GM12878 (cell line): Measurements from ENCODE around the gene LYPLA2. TPM values are rescaled to one million over a fixed set of nuclear protein-coding genes. Genes with fewer than 3 reads are reported as not detected.
A peak's percentile ranks its signal among the peaks of the same experiment; 100 is the strongest.

Source experiments
- BCL11A ChIP-seq: IDR thresholded peaks from 2 replicates; pipeline ENCODE4 v1.6.1; 2011; ENCODE audit warnings: low read depth, low read length
- CREB1 ChIP-seq: IDR thresholded peaks from 2 replicates; pipeline ENCODE4 v1.6.1; 2012; ENCODE audit warnings: low read depth, mild to moderate bottlenecking, inconsistent platforms
- CREM ChIP-seq: IDR thresholded peaks from 2 replicates; pipeline ENCODE4 v1.6.1; 2014; ENCODE audit warnings: antibody characterized with exemption, low read depth
- EZH2 ChIP-seq: IDR thresholded peaks from 2 replicates; pipeline ENCODE4 v1.6.1; 2012; ENCODE audit warnings: low read depth, mild to moderate bottlenecking, control low read depth, inconsistent platforms, low read length, borderline replicate concordance; ENCODE audit not compliant: control insufficient read depth
- FOXM1 ChIP-seq: IDR thresholded peaks from 2 replicates; pipeline ENCODE4 v1.6.1; 2012; ENCODE audit warnings: low read depth, mild to moderate bottlenecking, inconsistent platforms, low read length, moderate library complexity
- IKZF2 ChIP-seq, 2 experiments: fragments of 450-650 bp; IDR thresholded peaks; 2 replicates each; pipeline ENCODE4 v1.6.1; 2017; ENCODE audit warnings: mild to moderate bottlenecking in 2 of 2, moderate library complexity in 2 of 2
- MYB ChIP-seq: fragments of 150-350 bp; IDR thresholded peaks from 2 replicates; pipeline ENCODE4 v1.6.1; 2014; ENCODE audit warnings: mild to moderate bottlenecking, low read depth, low read length, borderline replicate concordance
- NBN ChIP-seq: fragments of 450-650 bp; IDR thresholded peaks from 2 replicates; pipeline ENCODE4 v1.6.1; 2016
- NFYA ChIP-seq: IDR thresholded peaks from 2 replicates; pipeline ENCODE4 v1.6.1; 2011; ENCODE audit warnings: low read depth, mild to moderate bottlenecking, low read length, improper control_type of control experiment, borderline replicate concordance
- NR2C2 ChIP-seq: IDR thresholded peaks from 2 replicates; pipeline ENCODE4 v1.6.1; 2011; ENCODE audit warnings: borderline replicate concordance, low read depth; ENCODE audit not compliant: control insufficient read depth, insufficient read length
- NRF1 ChIP-seq: conservative IDR thresholded peaks from 2 replicates; pipeline ENCODE4 v1.6.1; 2011; ENCODE audit warnings: mild to moderate bottlenecking, low read depth, low read length, improper control_type of control experiment
- SKIL ChIP-seq: fragments of 450-650 bp; IDR thresholded peaks from 2 replicates; pipeline ENCODE4 v1.6.1; 2017; ENCODE audit warnings: mild to moderate bottlenecking, low read depth, inconsistent platforms; ENCODE audit not compliant: poor library complexity, severe bottlenecking
- SP1 ChIP-seq: IDR thresholded peaks from one replicate; pipeline ENCODE4 v1.6.1; 2011; ENCODE audit warnings: low read depth, low read length
- SUPT20H ChIP-seq: IDR thresholded peaks from 2 replicates; pipeline ENCODE4 v1.6.1; 2011; ENCODE audit warnings: low read depth, mild to moderate bottlenecking, low read length, moderate library complexity, borderline replicate concordance; ENCODE audit not compliant: control insufficient read depth
- TAF1 ChIP-seq: IDR thresholded peaks from 2 replicates; pipeline ENCODE4 v1.6.1; 2011; ENCODE audit warnings: mild to moderate bottlenecking, low read depth, low read length, borderline replicate concordance
- TCF7 ChIP-seq: IDR thresholded peaks from 2 replicates; pipeline ENCODE4 v1.6.1; 2014; ENCODE audit warnings: antibody characterized with exemption, borderline replicate concordance
- ZNF217 ChIP-seq: fragments of 450-650 bp; IDR thresholded peaks from 2 replicates; pipeline ENCODE4 v1.6.1; 2017; ENCODE audit warnings: antibody characterized with exemption, mild to moderate bottlenecking
- ZNF24 ChIP-seq: fragments of 450-650 bp; IDR thresholded peaks from 2 replicates; pipeline ENCODE4 v1.6.1; 2017; ENCODE audit warnings: antibody characterized with exemption, mild to moderate bottlenecking
- ZZZ3 ChIP-seq: IDR thresholded peaks from 2 replicates; pipeline ENCODE4 v1.6.1; 2011; ENCODE audit warnings: low read depth; ENCODE audit not compliant: control insufficient read depth, insufficient read length
- polyA plus RNA-seq, 11 experiments: library from polyadenylated mRNA; depleted of rRNA in 4 of 11; unstranded in 6 of 11; stranded (reverse) in 5 of 11; fragments of >200 nt; fragmentation: Nextera tagmentation in 4 of 11; fragmentation: Illumina TruSeq in 1 of 11; extraction: Ambion mirVana in 4 of 11; extraction: Trizol in 1 of 11; gene quantifications; 1 replicate in 1 of 11; 2 replicates in 10 of 11; pipeline versions ENCODE4 v1.2.1 to v1.2.3, GENCODE V29; 2011 to 2016; ENCODE audit warnings: inconsistent platforms in 2 of 11, missing spikeins in 2 of 11, low read depth in 1 of 11
- total RNA-seq, 4 experiments: library from RNA; depleted of rRNA in 3 of 4; stranded (reverse); fragments of >200 nt in 3 of 4; fragmentation: Illumina TruSeq in 1 of 4; extraction: Trizol in 1 of 4; gene quantifications; 2 replicates each; pipeline versions ENCODE4 v1.2.1 to v1.2.3, GENCODE V29; 2013 to 2021
- TF ChIP-seq, protein P1 (sequence below): fragments of 450-650 bp; conservative IDR thresholded peaks from 2 replicates; pipeline ENCODE4 v1.6.1; 2017; ENCODE audit warnings: mild to moderate bottlenecking, moderate library complexity
- TF ChIP-seq, protein P2 (sequence below): fragments of 450-650 bp; IDR thresholded peaks from 2 replicates; pipeline ENCODE4 v1.6.1; 2017; ENCODE audit warnings: borderline replicate concordance
- TF ChIP-seq, protein P3 (sequence below): IDR thresholded peaks from 2 replicates; pipeline ENCODE4 v1.6.1; 2012; ENCODE audit warnings: mild to moderate bottlenecking, low read depth, low read length

The LYPLA2 gene
- total and polyA plus RNA-seq, 10 of the 15 experiments (the other 5 are each of a cell fraction or from before 2014, with no cell fraction given): 2.7 to 129 (median 62.3) TPM

GRCh38 chr1:23825762-23826522 is 35.0 kb downstream of the LYPLA2 start (continued):
- TF ChIP-seq MYB: no peak
- no peak for TF ChIP-seq SP1
- no peak for TF ChIP-seq ZNF217
- no peak for TF ChIP-seq NR2C2
- TF ChIP-seq ZNF24: no peak
- no peak; the same call in 1 of the 2 replicates for TF ChIP-seq CREB1
- no peak for TF ChIP-seq CREM
- TF ChIP-seq, protein P1, sequence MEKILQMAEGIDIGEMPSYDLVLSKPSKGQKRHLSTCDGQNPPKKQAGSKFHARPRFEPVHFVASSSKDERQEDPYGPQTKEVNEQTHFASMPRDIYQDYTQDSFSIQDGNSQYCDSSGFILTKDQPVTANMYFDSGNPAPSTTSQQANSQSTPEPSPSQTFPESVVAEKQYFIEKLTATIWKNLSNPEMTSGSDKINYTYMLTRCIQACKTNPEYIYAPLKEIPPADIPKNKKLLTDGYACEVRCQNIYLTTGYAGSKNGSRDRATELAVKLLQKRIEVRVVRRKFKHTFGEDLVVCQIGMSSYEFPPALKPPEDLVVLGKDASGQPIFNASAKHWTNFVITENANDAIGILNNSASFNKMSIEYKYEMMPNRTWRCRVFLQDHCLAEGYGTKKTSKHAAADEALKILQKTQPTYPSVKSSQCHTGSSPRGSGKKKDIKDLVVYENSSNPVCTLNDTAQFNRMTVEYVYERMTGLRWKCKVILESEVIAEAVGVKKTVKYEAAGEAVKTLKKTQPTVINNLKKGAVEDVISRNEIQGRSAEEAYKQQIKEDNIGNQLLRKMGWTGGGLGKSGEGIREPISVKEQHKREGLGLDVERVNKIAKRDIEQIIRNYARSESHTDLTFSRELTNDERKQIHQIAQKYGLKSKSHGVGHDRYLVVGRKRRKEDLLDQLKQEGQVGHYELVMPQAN: no peak
- no peak for TF ChIP-seq ZZZ3
- TF ChIP-seq FOXM1: peak; percentile 57; the same call in 1 of the 2 replicates
- TF ChIP-seq NFYA: no peak
- TF ChIP-seq TAF1: peak; percentile 47; the same call in 1 of the 2 replicates
- no peak for TF ChIP-seq EZH2
- TF ChIP-seq TCF7: peak; percentile 26; the same call in 1 of the 2 replicates
- TF ChIP-seq, protein P2, sequence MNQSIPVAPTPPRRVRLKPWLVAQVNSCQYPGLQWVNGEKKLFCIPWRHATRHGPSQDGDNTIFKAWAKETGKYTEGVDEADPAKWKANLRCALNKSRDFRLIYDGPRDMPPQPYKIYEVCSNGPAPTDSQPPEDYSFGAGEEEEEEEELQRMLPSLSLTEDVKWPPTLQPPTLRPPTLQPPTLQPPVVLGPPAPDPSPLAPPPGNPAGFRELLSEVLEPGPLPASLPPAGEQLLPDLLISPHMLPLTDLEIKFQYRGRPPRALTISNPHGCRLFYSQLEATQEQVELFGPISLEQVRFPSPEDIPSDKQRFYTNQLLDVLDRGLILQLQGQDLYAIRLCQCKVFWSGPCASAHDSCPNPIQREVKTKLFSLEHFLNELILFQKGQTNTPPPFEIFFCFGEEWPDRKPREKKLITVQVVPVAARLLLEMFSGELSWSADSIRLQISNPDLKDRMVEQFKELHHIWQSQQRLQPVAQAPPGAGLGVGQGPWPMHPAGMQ: no peak
- TF ChIP-seq IKZF2 (IDR thresholded peaks at IDR 0.05): peak in 1 of 2 experiments; percentile 45; a peak in 2 of 4 replicates
- TF ChIP-seq NBN: no peak; the same call in 1 of the 2 replicates
- no peak for TF ChIP-seq BCL11A
- TF ChIP-seq NRF1: no peak
- TF ChIP-seq, protein P3, sequence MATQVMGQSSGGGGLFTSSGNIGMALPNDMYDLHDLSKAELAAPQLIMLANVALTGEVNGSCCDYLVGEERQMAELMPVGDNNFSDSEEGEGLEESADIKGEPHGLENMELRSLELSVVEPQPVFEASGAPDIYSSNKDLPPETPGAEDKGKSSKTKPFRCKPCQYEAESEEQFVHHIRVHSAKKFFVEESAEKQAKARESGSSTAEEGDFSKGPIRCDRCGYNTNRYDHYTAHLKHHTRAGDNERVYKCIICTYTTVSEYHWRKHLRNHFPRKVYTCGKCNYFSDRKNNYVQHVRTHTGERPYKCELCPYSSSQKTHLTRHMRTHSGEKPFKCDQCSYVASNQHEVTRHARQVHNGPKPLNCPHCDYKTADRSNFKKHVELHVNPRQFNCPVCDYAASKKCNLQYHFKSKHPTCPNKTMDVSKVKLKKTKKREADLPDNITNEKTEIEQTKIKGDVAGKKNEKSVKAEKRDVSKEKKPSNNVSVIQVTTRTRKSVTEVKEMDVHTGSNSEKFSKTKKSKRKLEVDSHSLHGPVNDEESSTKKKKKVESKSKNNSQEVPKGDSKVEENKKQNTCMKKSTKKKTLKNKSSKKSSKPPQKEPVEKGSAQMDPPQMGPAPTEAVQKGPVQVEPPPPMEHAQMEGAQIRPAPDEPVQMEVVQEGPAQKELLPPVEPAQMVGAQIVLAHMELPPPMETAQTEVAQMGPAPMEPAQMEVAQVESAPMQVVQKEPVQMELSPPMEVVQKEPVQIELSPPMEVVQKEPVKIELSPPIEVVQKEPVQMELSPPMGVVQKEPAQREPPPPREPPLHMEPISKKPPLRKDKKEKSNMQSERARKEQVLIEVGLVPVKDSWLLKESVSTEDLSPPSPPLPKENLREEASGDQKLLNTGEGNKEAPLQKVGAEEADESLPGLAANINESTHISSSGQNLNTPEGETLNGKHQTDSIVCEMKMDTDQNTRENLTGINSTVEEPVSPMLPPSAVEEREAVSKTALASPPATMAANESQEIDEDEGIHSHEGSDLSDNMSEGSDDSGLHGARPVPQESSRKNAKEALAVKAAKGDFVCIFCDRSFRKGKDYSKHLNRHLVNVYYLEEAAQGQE: no peak
- peak; percentile 78 for TF ChIP-seq SKIL
- no peak for TF ChIP-seq SUPT20H
